C1 segment of cervical spinal cord (tissue), 14 donors: ENCODE data around the gene GFOD2.

Experiments used
- DNase-seq, 14 donors: peaks; one replicate each; lab custom pipeline; 2025; lab: John Stamatoyannopoulos, UW

The GFOD2 gene

DNA sequence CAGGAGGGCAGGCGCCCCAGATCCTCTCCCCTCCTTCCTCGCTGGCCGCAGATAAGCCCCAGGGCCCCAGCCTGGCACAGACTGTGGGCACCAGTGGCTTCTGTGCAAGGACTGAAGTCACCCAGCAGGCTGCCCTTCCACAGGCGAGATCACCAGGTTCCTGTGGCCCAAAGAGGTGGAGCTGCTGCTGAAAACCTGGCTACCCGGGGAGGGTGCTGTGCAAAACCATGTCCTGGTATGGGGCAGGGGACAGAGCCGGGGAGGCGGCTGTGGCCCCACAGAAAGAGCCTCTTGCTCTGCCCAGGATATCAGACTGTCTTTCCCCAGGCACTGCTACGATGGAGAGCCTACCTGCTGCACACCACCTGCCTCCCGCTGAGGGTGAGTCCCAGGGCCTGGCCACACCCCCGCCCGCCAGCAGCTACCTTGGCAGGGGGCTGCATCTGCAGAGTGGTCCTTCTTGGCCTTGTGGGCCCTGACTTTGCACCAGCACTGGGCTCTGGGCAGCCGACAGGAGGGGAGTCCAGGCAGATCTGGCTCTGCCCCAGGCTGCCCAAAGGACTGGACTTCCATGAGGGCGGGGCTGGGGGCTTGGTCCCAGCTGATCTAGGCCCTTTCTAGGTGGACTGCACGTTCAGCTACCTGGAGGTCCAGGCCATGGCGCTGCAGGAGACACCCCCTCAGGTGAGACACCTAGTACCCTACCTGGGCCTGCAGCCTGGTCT lies 73.6 kb downstream of the GFOD2 start:
- no peak for DNase-seq

DNA sequence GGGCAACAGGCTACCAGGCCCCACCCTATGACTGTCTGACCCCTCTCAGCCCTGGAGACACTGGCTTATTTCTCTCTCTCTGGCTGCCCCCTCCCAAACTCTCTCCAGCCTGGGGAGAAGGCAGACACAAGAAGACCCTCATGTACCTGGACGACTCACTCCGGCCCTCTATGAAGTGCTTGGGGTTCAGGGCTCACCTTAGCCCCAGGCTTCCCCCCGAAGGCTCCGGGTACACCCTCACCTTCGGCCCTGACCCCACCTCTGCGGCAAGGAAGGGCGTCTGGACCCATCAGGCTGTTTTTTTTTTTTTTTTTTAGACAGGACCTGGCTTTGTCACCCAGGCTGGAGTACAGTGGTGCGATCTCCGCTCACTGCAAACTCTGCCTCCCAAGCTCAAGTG lies 75.1 kb downstream of the GFOD2 start:
- DNase-seq, result no peak

DNA sequence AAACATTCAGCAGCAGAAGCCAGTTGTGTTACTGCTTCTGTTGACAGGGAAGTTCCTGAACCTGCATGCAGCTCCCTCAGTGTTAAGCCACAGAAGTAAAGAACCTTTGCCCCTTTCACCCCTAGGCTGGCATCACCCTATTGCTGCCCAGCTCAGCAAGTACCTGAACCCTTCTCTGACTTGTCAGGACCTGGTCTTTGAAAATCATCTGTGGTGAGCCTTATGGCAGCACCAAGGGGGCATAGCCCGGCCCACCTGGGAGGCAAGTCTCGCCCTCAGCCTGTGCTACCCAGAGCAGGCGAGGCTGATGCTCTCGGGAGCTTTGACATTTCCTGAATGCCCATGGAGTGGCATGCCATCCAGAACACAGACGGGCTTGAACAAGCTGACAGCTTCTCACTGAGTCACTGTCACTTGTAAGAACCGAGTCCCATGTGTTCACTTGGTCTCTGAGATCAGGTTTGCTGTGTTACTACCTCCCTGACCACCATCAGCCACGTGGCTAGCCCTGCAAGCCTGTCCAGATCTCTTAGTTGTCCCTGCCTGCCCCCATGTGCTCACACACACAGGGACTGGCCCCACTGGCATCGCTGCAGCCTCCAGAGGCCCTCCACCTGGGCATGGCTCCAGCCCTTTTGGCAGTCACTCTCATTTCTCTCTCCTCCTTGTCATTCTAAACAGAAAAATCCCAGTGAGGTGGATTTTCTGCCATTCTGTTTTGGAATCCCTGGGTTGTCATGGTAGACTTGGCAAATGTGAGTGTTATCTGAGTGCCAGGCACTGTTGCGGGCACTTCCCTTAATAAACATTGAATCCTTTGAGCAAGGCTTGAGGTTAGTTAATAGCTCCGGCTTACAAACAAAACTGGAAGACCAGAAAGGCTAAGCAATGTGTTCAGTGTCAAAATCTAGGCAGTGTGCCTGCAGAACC lies 77.1 kb downstream of the GFOD2 start:
- DNase-seq, result peak in 11 of 14 donors; percentile 11 to 94 (median 63)

DNA sequence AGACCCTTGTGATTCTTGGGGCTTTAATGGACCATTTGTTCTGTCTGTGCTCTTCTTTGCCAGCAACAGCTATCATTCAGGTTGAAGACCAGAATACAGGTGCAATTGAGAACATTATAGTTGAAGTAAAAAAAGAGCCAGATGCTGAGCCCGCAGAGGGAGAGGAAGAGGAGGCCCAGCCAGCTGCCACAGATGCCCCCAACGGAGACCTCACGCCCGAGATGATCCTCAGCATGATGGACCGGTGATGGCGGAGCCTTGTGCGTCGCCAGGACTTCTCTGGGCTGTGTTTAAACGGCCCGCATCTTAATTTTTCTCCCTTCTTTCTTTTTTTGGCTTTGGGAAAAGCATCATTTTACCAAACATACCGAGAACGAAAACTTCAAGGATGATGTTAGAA lies 81.5 kb downstream of the GFOD2 start:
- DNase-seq, result no peak

DNA sequence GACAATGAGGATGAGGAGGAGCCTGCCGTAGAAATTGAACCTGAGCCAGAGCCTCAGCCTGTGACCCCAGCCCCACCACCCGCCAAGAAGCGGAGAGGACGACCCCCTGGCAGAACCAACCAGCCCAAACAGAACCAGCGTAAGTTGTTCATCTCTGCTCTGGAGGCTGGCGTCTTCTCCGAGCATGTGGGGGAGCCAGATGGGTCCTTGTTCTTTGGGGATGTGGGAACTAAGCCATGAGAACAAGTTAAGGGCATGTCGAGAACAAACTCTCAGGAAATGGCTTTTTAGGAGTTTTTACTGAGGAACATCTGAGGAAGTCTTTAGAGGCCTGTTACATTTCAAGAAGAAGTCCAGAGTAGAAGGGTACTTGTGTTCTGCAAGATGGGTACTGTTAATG lies 82.4 kb downstream of the GFOD2 start:
- DNase-seq, result no peak

DNA sequence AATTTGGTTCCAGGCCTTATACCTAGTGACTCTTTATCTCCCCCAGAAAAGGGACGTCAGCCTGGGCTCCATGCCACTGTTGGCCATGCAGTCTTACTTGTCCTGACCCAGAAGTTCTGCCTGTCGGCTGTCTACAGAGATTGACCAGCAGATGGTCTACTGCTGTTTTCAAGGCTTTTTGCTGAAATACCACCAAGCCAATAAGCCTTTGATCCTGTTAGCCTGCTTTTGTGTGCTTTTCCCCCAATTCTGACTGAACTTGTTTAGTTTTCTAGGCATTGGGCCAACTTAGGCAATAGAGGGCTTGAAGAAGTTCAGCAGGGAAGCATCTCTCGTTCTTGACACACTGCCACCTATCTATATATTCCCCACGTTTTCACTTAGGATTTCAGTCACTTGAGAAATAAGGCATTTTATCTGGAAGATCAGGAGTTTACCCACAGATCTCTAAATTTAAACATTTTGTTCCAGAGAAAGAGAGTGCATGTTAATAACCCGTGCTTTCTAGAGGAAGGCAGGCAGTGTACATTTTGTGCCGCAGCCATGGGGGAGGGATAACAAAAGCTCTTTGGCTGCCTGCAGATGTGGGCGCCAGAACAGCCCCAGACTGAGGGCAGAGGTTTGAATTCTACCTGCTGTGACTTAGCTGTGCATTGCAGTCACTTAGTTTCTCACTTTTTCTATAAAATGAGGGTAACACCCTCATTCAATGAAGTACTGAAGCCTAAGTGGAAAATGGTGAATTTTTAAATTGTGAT lies 86.5 kb downstream of the GFOD2 start:
- peak in 1 of 14 donors; percentile 48 for DNase-seq

DNA sequence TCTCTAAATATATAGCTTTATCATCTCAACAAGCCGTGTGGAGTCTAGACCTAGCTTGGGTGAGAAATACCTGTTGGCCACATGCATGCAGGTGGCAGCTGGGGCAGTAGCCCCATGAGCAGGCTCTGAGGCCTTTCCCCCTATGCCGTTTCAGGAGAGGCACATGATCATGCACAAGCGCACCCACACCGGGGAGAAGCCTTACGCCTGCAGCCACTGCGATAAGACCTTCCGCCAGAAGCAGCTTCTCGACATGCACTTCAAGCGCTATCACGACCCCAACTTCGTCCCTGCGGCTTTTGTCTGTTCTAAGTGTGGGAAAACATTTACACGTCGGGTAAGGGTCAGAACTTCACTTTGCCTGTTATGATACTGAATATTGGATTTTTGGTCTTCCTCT lies 90.9 kb downstream of the GFOD2 start:
- DNase-seq, result no peak
